Cerebellar nuclear complex (tissue), 1 donor: ENCODE measurements around the gene MZT2A.
"Not testable (repeated sequence)": the region's sequence is repeated elsewhere in the genome, so short reads cannot be mapped to it uniquely, and the experiment has no call there.

ENCODE experiments used
- DNase-seq, 2 experiments: peaks; one replicate each; lab custom pipeline; 2025; lab: John Stamatoyannopoulos, UW

MZT2A gene

DNA sequence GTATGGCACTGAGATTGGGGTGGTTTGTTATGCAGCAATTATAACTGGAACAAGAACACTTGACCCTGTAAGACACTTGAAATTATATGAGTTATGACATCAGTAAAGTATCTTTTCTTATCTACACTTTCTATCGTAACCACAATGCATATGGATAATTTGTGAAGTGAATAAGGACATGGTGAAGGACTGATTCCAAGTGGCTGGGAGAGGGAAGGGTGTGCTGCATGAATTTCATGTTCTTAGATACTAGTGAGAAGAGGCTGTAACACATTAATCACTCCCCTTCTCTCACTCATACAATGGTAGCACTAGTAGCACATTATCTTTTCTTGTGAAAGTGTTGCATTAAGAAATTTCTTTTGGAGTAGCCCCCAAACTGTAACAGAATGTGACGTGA is 37.3 kb downstream of the MZT2A start:
- DNase-seq: not testable (repeated sequence)

- DNase-seq: not testable (repeated sequence)
Observed at GRCh38 chr2:131451265-131451949, 40.8 kb downstream of the MZT2A start.

DNA sequence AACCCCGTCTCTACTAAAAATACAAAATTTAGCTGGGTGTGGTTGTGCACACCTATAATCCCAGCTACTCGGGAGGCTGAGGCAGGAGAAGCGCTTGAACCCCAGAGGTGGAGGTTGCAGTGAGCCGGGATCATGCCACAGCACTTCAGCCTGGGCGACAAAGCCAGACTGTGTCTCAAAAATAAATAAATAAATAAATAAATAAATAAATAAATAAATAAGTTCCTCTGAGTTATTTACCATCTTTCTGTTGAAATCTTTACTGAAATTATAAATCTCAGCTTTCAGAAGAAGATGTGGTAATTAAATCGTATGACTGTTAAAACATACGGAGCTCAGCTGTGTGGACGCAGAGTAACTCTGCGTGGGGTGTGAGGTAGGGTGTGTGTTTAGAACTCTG is 44.2 kb downstream of the MZT2A start:
- not testable (repeated sequence) for DNase-seq

DNA sequence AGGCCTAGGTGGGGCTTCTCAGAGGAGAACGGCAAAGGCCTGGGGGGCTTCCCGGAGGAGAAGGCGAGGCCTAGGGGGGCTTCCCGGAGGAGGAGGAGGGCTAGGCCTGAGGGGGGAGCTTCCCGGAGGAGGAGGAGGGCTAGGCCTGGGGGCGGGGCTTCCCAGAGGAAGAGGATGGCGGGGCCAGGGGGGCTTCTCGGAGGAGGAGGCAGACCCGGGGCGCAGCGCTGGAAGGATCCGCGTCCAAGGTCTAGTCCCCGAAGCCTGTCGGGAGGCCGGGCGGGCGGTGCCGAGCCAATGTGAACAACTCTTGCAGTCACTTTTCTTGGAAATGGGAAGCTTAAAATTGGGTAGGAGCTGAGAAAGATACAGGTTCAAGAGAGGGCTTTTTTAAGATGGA is 46.3 kb downstream of the MZT2A start:
- DNase-seq: no peak

- not testable (repeated sequence) for DNase-seq
Observed at GRCh38 chr2:131445515-131445797, 46.7 kb downstream of the MZT2A start.

GRCh38 chr2:131444736-131445514 is 47.3 kb downstream of the MZT2A start:
- DNase-seq: not testable (repeated sequence)

- not testable (repeated sequence) for DNase-seq
Observed at GRCh38 chr2:131440742-131441468, 51.3 kb downstream of the MZT2A start.
